ENCODE data around the gene FRAS1. TPM values are rescaled to one million over a fixed set of nuclear protein-coding genes. Genes with fewer than 3 reads are reported as not detected.
"Not testable (repeated sequence)": the region's sequence is repeated elsewhere in the genome, so short reads cannot be mapped to it uniquely, and the experiment has no call there.

The FRAS1 gene
- total RNA-seq, 3 donors from 2014 or later, result 4.9 to 7.5 (median 6.6) TPM

GRCh38 chr4:78299565-78299972, 242.4 kb downstream of the FRAS1 start:
- no peak for DNase-seq (ENCODE audit: low spot score in 2 of 2)
- no peak overlapping the region for H3K27ac ChIP-seq
- no peak for TF ChIP-seq POLR2AphosphoS5 (IDR thresholded peaks at IDR 0.05)
- no peak for TF ChIP-seq POLR2A (IDR thresholded peaks at IDR 0.05)
- TF ChIP-seq CTCF (IDR thresholded peaks at IDR 0.05), result no peak
- no peak overlapping the region for H3K4me3 ChIP-seq
- intact Hi-C loops (cut with DNase I; ENCODE audit: low total_unique reads), result no loop called here
- H3K36me3 ChIP-seq, result no peaks in the 10 kb centered on the region
- H3K4me1 ChIP-seq, result no peaks in the 10 kb centered on the region
- H3K9me3 ChIP-seq, result no peaks in the 10 kb centered on the region
- no peaks in the 10 kb centered on the region for H3K27me3 ChIP-seq

GRCh38 chr4:78307263-78307662, 250.1 kb downstream of the FRAS1 start:
- H3K27ac ChIP-seq; H3K4me1 ChIP-seq; H3K27me3 ChIP-seq; DNase-seq (ENCODE audit: low spot score in 2 of 2); intact Hi-C loops (cut with DNase I; ENCODE audit: low total_unique reads); H3K36me3 ChIP-seq; H3K9me3 ChIP-seq; H3K4me3 ChIP-seq: not testable (repeated sequence)

- intact Hi-C loops (cut with DNase I; ENCODE audit: low total_unique reads), result no loop called here
- no peak for TF ChIP-seq POLR2A (IDR thresholded peaks at IDR 0.05)
- TF ChIP-seq POLR2AphosphoS5 (IDR thresholded peaks at IDR 0.05), result no peak
- no peak overlapping the region for H3K4me3 ChIP-seq
- no peaks in the 10 kb centered on the region for H3K27me3 ChIP-seq
- H3K4me1 ChIP-seq, result no peaks in the 10 kb centered on the region
- no peaks in the 10 kb centered on the region for H3K9me3 ChIP-seq
- no peak for DNase-seq (ENCODE audit: low spot score in 2 of 2)
- no peaks in the 10 kb centered on the region for H3K36me3 ChIP-seq
- no peak overlapping the region for H3K27ac ChIP-seq
Measured at GRCh38 chr4:78308517-78308916, 251.4 kb downstream of the FRAS1 start.

GRCh38 chr4:78309352-78309751, 252.2 kb downstream of the FRAS1 start:
- no peak for TF ChIP-seq CTCF (IDR thresholded peaks at IDR 0.05)
- no peak for TF ChIP-seq POLR2A (IDR thresholded peaks at IDR 0.05)
- TF ChIP-seq POLR2AphosphoS5 (IDR thresholded peaks at IDR 0.05), result no peak
- Histone ChIP-seq H3K27ac (no peak overlapping the region), H3K36me3 (no peaks in the 10 kb centered on the region), H3K9me3 (no peaks in the 10 kb centered on the region), H3K4me1 (no peaks in the 10 kb centered on the region), H3K27me3 (no peaks in the 10 kb centered on the region), H3K4me3 (no peak overlapping the region)
- intact Hi-C loops (cut with DNase I; ENCODE audit: low total_unique reads), result no loop called here
- no peak for DNase-seq (ENCODE audit: low spot score in 2 of 2)

GRCh38 chr4:78310007-78310739, 253.1 kb downstream of the FRAS1 start:
- Histone ChIP-seq H3K4me3 (no peak overlapping the region), H3K9me3 (no peaks in the 10 kb centered on the region), H3K27ac (no peak overlapping the region), H3K27me3 (no peaks in the 10 kb centered on the region), H3K36me3 (no peaks in the 10 kb centered on the region), H3K4me1 (no peaks in the 10 kb centered on the region)
- DNase-seq (ENCODE audit: low spot score in 2 of 2), result no peak
- intact Hi-C loops (cut with DNase I; ENCODE audit: low total_unique reads), result no loop called here
- TF ChIP-seq POLR2AphosphoS5 (IDR thresholded peaks at IDR 0.05) (no peak), CTCF (IDR thresholded peaks at IDR 0.05) (no peak), POLR2A (IDR thresholded peaks at IDR 0.05) (no peak)

GRCh38 chr4:78310740-78311115, 253.6 kb downstream of the FRAS1 start:
- no peak overlapping the region for H3K27ac ChIP-seq
- no peak overlapping the region for H3K4me3 ChIP-seq
- no peaks in the 10 kb centered on the region for H3K27me3 ChIP-seq
- DNase-seq (ENCODE audit: low spot score in 2 of 2), result no peak
- TF ChIP-seq POLR2AphosphoS5 (IDR thresholded peaks at IDR 0.05) (no peak), POLR2A (IDR thresholded peaks at IDR 0.05) (no peak), CTCF (IDR thresholded peaks at IDR 0.05) (no peak)
- H3K4me1 ChIP-seq, result no peaks in the 10 kb centered on the region
- H3K36me3 ChIP-seq, result no peaks in the 10 kb centered on the region
- intact Hi-C loops (cut with DNase I; ENCODE audit: low total_unique reads), result no loop called here
- H3K9me3 ChIP-seq, result no peaks in the 10 kb centered on the region

All from breast epithelium (tissue), 4 donors.